Spleen (tissue), 7 donors: ENCODE results near the gene HOTAIR.

Experiments used
- POLR2AphosphoS5 ChIP-seq, 3 donors: sonication (generic); formaldehyde crosslinking; IDR thresholded peaks; one replicate each; pipeline ENCODE4 v1.5.1; 2017; ENCODE audit warnings: antibody characterized with exemption in 3 of 3
- TF ChIP-seq, protein P1 (sequence below), 11 experiments: fragments of 200-600 bp in 7 of 11; fragments of 450-650 bp in 4 of 11; sonication (generic) in 4 of 11; IDR thresholded peaks in 8 of 11; conservative IDR thresholded peaks in 3 of 11; 1 replicate in 7 of 11; 2 replicates in 4 of 11; pipeline versions ENCODE4 v1.4.0 to v1.8.0; 2016 to 2021; ENCODE audit warnings: antibody characterized with exemption in 11 of 11, inconsistent platforms in 4 of 11, mild to moderate bottlenecking in 1 of 11
- donor health status: DM: no; HTN: no; CAD: no; lungs with moderate emphysema.
- donor health status: DM: no; HTN: no; CAD: no.
- donor health status: DM: no; HTN: no; CAD: no.

DNA sequence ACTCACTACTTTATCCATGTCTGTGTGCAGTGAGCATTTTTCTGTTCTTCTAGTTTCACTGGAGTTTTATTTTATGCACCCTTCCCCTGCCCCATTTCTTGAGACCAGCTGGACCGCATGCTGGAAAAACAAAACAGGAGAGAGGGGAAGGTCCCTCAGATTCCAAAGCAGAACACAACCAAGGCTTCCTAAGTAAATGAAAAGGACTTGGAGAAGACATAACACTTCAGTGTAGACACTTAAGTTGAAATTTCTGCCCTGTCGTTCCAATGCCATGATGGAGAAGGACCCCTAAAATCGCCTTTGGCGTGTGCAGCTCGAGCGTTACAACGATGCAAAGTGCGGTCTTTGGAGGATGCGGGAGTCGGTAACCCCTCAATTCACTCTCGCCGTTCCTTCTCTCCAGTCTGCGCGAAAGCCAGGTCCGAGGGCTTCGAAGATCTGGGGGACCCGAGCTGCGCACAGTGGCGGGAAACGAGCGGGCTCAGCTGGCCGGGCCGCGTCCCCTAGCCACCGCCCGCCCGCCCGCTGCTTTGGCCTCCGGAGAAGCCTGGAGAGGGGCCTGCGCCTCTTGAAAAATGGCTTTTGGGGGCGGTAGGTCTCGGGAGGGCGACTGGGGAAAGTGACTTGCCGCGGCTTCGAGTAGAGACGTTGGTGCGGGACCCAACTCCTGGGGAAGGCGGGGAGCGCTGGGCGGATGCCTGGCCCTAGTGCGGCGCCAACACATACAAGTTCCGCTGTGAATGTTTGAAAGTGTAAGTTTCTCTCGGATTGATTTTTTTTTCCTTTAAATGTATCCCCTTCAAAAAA lies 47.3 kb downstream of the HOTAIR start:
- TF ChIP-seq POLR2AphosphoS5 (IDR thresholded peaks at IDR 0.05) = no peak
- TF ChIP-seq, protein P1, sequence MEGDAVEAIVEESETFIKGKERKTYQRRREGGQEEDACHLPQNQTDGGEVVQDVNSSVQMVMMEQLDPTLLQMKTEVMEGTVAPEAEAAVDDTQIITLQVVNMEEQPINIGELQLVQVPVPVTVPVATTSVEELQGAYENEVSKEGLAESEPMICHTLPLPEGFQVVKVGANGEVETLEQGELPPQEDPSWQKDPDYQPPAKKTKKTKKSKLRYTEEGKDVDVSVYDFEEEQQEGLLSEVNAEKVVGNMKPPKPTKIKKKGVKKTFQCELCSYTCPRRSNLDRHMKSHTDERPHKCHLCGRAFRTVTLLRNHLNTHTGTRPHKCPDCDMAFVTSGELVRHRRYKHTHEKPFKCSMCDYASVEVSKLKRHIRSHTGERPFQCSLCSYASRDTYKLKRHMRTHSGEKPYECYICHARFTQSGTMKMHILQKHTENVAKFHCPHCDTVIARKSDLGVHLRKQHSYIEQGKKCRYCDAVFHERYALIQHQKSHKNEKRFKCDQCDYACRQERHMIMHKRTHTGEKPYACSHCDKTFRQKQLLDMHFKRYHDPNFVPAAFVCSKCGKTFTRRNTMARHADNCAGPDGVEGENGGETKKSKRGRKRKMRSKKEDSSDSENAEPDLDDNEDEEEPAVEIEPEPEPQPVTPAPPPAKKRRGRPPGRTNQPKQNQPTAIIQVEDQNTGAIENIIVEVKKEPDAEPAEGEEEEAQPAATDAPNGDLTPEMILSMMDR (IDR thresholded peaks at IDR 0.05 in 8 of 11, conservative IDR thresholded peaks at IDR 0.05 in 3 of 11) = no peak
